Liver (tissue), 9 donors: ENCODE data around the gene PWWP2B. TPM values are rescaled to one million over a fixed set of nuclear protein-coding genes. Genes with fewer than 3 reads are reported as not detected.

Source experiments
- DNase-seq: peaks from one replicate; pipeline ENCODE4 v3.0.0-alpha.2; 2017; ENCODE audit warnings: low spot score
- H3K27ac ChIP-seq, 2 donors: one replicate each; pipeline ENCODE4 v1.7.0; 2013; ENCODE audit warnings: inconsistent platforms in 2 of 2, low read length in 2 of 2, control low read depth in 1 of 2, low read depth in 1 of 2, mild to moderate bottlenecking in 1 of 2
- H3K27me3 ChIP-seq, 4 donors: one replicate each; pipeline versions ENCODE4 v1.6.1 to v1.7.0; 2013; ENCODE audit warnings: low read length in 3 of 4, inconsistent platforms in 1 of 4, mild to moderate bottlenecking in 1 of 4, moderate library complexity in 1 of 4; ENCODE audit not compliant: control insufficient read depth in 4 of 4, insufficient read depth in 4 of 4
- H3K36me3 ChIP-seq, 4 donors: one replicate each; pipeline versions ENCODE4 v1.6.1 to v1.7.0; 2013; ENCODE audit warnings: low read length in 3 of 4, mild to moderate bottlenecking in 3 of 4, low read depth in 1 of 4, moderate library complexity in 1 of 4; ENCODE audit not compliant: control insufficient read depth in 4 of 4, insufficient read depth in 3 of 4
- H3K4me1 ChIP-seq, 4 donors: one replicate each; pipeline versions ENCODE4 v1.6.1 to v1.7.0; 2013; ENCODE audit warnings: low read length in 3 of 4, mild to moderate bottlenecking in 3 of 4, moderate library complexity in 1 of 4; ENCODE audit not compliant: control insufficient read depth in 4 of 4, insufficient read depth in 4 of 4
- H3K4me3 ChIP-seq, 3 donors: one replicate each; pipeline versions ENCODE4 v1.6.1 to v1.7.0; 2013; ENCODE audit warnings: low read length in 3 of 3, control low read depth in 1 of 3, low read depth in 1 of 3, mild to moderate bottlenecking in 1 of 3
- H3K9ac ChIP-seq, 2 donors: one replicate each; pipeline ENCODE4 v1.7.0; 2013; ENCODE audit warnings: low read length in 2 of 2, mild to moderate bottlenecking in 2 of 2, moderate library complexity in 2 of 2, control low read depth in 1 of 2, low read depth in 1 of 2
- H3K9me3 ChIP-seq, 4 donors: one replicate each; pipeline versions ENCODE4 v1.6.1 to v1.7.0; 2013; ENCODE audit warnings: low read length in 3 of 4; ENCODE audit not compliant: control insufficient read depth in 4 of 4
- EGR1 ChIP-seq, 2 donors: IDR thresholded peaks; 2 replicates each; pipeline ENCODE4 v1.6.1; 2016 to 2018; ENCODE audit warnings: antibody characterized with exemption in 2 of 2, low read depth in 2 of 2
- FOXA1 ChIP-seq: IDR thresholded peaks from 2 replicates; pipeline ENCODE4 v1.6.1; 2016; ENCODE audit warnings: antibody characterized with exemption
- FOXA2 ChIP-seq: IDR thresholded peaks from 2 replicates; pipeline ENCODE4 v1.6.1; 2016; ENCODE audit warnings: antibody characterized with exemption
- GABPA ChIP-seq, 2 donors: IDR thresholded peaks in 1 of 2; conservative IDR thresholded peaks in 1 of 2; 2 replicates each; pipeline ENCODE4 v1.6.1; 2016; ENCODE audit warnings: antibody characterized with exemption in 2 of 2, mild to moderate bottlenecking in 1 of 2, moderate library complexity in 1 of 2
- HNF4A ChIP-seq, 2 donors: conservative IDR thresholded peaks; 2 replicates each; pipeline ENCODE4 v1.6.1; 2016; ENCODE audit warnings: antibody characterized with exemption in 2 of 2, mild to moderate bottlenecking in 2 of 2
- HNF4G ChIP-seq: IDR thresholded peaks from 2 replicates; pipeline ENCODE4 v1.6.1; 2016; ENCODE audit warnings: antibody characterized with exemption
- JUND ChIP-seq, 2 donors: IDR thresholded peaks; 2 replicates each; pipeline ENCODE4 v1.6.1; 2016; ENCODE audit warnings: antibody characterized with exemption in 2 of 2
- NR2F2 ChIP-seq: IDR thresholded peaks from 2 replicates; pipeline ENCODE4 v1.6.1; 2016; ENCODE audit warnings: antibody characterized with exemption
- RAD21 ChIP-seq, 2 donors: IDR thresholded peaks; 2 replicates each; pipeline ENCODE4 v1.6.1; 2016; ENCODE audit warnings: antibody characterized with exemption in 2 of 2, mild to moderate bottlenecking in 2 of 2
- RXRA ChIP-seq, 2 donors: IDR thresholded peaks; 2 replicates each; pipeline ENCODE4 v1.6.1; 2017 to 2018; ENCODE audit warnings: antibody characterized with exemption in 2 of 2, mild to moderate bottlenecking in 1 of 2
- SP1 ChIP-seq: IDR thresholded peaks from 2 replicates; pipeline ENCODE4 v1.6.1; 2018; ENCODE audit warnings: antibody characterized with exemption, mild to moderate bottlenecking
- TAF1 ChIP-seq: conservative IDR thresholded peaks from 2 replicates; pipeline ENCODE4 v1.6.1; 2016; ENCODE audit warnings: antibody characterized with exemption, mild to moderate bottlenecking
- YY1 ChIP-seq: IDR thresholded peaks from 2 replicates; pipeline ENCODE4 v1.6.1; 2016; ENCODE audit warnings: antibody characterized with exemption, mild to moderate bottlenecking
- WGBS: extraction: QIAGEN DNeasy Blood & Tissue Kit; methylation state at CpG from one replicate; pipeline ENCODE4 v1.1.7; 2013; 5-methylcytosine and 5-hydroxymethylcytosine counted together
- polyA plus RNA-seq, 2 donors: library from polyadenylated mRNA; stranded (reverse) in 1 of 2; unstranded in 1 of 2; fragments of 200-250 nt in 1 of 2; fragments of >200 nt in 1 of 2; fragmentation: Nextera tagmentation in 1 of 2; extraction: Ambion mirVana in 1 of 2; gene quantifications; one replicate each; pipeline versions ENCODE4 v1.2.1 to v1.2.3, GENCODE V29; 2013 to 2015
- total RNA-seq, 2 donors: library from RNA; depleted of rRNA; stranded (reverse); fragments of >200 nt; gene quantifications; one replicate each; pipeline ENCODE4 v1.2.3, GENCODE V29; 2014
- TF ChIP-seq, protein P1 (sequence below): IDR thresholded peaks from 2 replicates; pipeline ENCODE4 v1.6.1; 2016; ENCODE audit warnings: antibody characterized with exemption
- TF ChIP-seq, protein P2 (sequence below): IDR thresholded peaks from 2 replicates; pipeline ENCODE4 v1.6.1; 2016; ENCODE audit warnings: antibody characterized with exemption
- TF ChIP-seq, protein P3 (sequence below): IDR thresholded peaks from 2 replicates; pipeline ENCODE4 v1.6.1; 2016; ENCODE audit warnings: antibody characterized with exemption, mild to moderate bottlenecking
- TF ChIP-seq, protein P4 (sequence below): fragments of 150-350 bp; IDR thresholded peaks from 2 replicates; pipeline ENCODE4 v1.5.1; 2017; ENCODE audit warnings: improper control_type of control experiment, low read depth, low read length; ENCODE audit not compliant: missing input control
- TF ChIP-seq, protein P5 (sequence below): IDR thresholded peaks from 2 replicates; pipeline ENCODE4 v1.6.1; 2016; ENCODE audit warnings: antibody characterized with exemption
- donor health status: healthy.
- donor health status: healthy.
- donor health status: healthy.
- donor health status: healthy.
- donor health status: healthy.

Gene PWWP2B
- total and polyA plus RNA-seq, 4 donors: 0.75 to 4.2 (median 3.6) TPM

DNA sequence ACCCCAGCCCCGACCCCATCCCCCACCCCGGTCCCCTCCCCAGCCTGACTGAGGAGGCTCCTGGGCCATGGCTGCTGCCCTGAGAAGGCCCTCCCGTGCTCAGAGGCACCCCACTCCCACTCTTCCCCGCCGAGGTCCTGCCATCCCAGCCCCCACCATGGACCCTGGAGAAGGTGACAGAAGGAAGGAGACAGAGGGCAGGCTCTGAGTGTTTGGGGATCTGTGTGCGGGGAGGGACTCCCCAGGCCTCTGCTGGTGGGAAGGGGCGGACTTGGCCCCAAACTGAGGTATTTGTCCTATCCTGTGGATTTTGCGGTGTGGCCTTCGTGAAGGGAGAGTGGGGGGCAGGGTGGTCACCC lies 53.4 kb downstream of the PWWP2B start:
- Histone ChIP-seq H3K4me1 (peaks cover 7 to 23% (median 16%) of the 10 kb centered on the region in 4 donors), H3K27ac (no peak overlapping the region), H3K9me3 (no peaks in the 10 kb centered on the region), H3K9ac (no peak overlapping the region), H3K27me3 (no peaks in the 10 kb centered on the region), H3K36me3 (no peaks in the 10 kb centered on the region), H3K4me3 (no peak overlapping the region)
- no peak for DNase-seq
- no peak for TF ChIP-seq RXRA (IDR thresholded peaks at IDR 0.05)
- TF ChIP-seq NR2F2: no peak
- TF ChIP-seq EGR1 (IDR thresholded peaks at IDR 0.05; ENCODE audit: low read depth in 2 of 2): no peak
- TF ChIP-seq GABPA (IDR thresholded peaks at IDR 0.05 in 1 of 2, conservative IDR thresholded peaks at IDR 0.05 in 1 of 2): no peak
- 82% methylated on average over 9 of the region's 9 CpGs for WGBS

DNA sequence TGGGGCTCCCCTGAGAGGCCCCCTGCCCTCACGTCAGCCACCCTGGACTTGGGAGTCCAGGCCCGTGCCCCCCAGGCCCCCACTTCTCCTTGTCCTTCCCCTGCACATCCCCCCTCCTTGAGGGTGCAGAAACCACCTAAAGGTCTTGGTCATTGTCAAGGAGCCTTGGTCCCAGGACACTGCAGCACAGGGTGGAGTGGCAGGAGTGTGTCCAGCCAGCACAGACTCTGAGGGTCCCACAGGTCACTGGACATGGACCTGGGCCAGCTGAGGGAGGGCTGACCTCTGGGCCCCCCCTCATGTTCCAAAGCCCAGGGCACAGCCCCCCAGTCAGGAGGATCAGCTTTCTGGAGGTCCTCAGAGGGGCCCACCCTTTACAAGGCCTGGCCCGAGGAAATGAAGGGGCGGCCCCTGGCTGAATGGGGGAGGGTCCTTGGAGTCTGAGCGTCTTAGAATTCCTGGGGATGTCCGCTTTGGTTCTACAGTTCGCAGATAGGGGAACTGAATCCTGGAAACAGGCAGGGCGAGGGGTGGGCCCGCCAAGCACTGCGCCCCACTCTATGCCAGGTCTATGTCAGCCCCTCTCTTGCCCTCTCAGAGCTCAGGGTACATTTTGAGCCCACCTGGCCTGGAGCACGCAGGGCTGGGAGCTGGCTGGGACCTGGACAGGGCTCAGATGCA lies 54.0 kb downstream of the PWWP2B start:
- no peaks in the 10 kb centered on the region for H3K27me3 ChIP-seq
- WGBS: 91% methylated on average over 11 of the region's 11 CpGs
- no peaks in the 10 kb centered on the region for H3K9me3 ChIP-seq
- H3K27ac ChIP-seq: no peak overlapping the region
- peaks cover 10 to 26% (median 18%) of the 10 kb centered on the region in 4 donors for H3K4me1 ChIP-seq
- no peak for DNase-seq
- H3K36me3 ChIP-seq: no peaks in the 10 kb centered on the region
- no peak overlapping the region for H3K9ac ChIP-seq
- H3K4me3 ChIP-seq: no peak overlapping the region
- TF ChIP-seq HNF4A (conservative IDR thresholded peaks at IDR 0.05): no peak
- no peak for TF ChIP-seq RXRA (IDR thresholded peaks at IDR 0.05)
- TF ChIP-seq GABPA (IDR thresholded peaks at IDR 0.05 in 1 of 2, conservative IDR thresholded peaks at IDR 0.05 in 1 of 2): no peak
- TF ChIP-seq HNF4G: no peak
- no peak for TF ChIP-seq EGR1 (IDR thresholded peaks at IDR 0.05; ENCODE audit: low read depth in 2 of 2)
- TF ChIP-seq FOXA2: no peak
- TF ChIP-seq, protein P1, sequence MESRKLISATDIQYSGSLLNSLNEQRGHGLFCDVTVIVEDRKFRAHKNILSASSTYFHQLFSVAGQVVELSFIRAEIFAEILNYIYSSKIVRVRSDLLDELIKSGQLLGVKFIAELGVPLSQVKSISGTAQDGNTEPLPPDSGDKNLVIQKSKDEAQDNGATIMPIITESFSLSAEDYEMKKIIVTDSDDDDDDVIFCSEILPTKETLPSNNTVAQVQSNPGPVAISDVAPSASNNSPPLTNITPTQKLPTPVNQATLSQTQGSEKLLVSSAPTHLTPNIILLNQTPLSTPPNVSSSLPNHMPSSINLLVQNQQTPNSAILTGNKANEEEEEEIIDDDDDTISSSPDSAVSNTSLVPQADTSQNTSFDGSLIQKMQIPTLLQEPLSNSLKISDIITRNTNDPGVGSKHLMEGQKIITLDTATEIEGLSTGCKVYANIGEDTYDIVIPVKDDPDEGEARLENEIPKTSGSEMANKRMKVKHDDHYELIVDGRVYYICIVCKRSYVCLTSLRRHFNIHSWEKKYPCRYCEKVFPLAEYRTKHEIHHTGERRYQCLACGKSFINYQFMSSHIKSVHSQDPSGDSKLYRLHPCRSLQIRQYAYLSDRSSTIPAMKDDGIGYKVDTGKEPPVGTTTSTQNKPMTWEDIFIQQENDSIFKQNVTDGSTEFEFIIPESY: no peak
- TF ChIP-seq, protein P2, sequence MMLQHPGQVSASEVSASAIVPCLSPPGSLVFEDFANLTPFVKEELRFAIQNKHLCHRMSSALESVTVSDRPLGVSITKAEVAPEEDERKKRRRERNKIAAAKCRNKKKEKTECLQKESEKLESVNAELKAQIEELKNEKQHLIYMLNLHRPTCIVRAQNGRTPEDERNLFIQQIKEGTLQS: no peak
- no peak for TF ChIP-seq SP1
- TF ChIP-seq YY1: no peak
- no peak for TF ChIP-seq TAF1
- TF ChIP-seq, protein P3, sequence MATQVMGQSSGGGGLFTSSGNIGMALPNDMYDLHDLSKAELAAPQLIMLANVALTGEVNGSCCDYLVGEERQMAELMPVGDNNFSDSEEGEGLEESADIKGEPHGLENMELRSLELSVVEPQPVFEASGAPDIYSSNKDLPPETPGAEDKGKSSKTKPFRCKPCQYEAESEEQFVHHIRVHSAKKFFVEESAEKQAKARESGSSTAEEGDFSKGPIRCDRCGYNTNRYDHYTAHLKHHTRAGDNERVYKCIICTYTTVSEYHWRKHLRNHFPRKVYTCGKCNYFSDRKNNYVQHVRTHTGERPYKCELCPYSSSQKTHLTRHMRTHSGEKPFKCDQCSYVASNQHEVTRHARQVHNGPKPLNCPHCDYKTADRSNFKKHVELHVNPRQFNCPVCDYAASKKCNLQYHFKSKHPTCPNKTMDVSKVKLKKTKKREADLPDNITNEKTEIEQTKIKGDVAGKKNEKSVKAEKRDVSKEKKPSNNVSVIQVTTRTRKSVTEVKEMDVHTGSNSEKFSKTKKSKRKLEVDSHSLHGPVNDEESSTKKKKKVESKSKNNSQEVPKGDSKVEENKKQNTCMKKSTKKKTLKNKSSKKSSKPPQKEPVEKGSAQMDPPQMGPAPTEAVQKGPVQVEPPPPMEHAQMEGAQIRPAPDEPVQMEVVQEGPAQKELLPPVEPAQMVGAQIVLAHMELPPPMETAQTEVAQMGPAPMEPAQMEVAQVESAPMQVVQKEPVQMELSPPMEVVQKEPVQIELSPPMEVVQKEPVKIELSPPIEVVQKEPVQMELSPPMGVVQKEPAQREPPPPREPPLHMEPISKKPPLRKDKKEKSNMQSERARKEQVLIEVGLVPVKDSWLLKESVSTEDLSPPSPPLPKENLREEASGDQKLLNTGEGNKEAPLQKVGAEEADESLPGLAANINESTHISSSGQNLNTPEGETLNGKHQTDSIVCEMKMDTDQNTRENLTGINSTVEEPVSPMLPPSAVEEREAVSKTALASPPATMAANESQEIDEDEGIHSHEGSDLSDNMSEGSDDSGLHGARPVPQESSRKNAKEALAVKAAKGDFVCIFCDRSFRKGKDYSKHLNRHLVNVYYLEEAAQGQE: no peak
- TF ChIP-seq JUND (IDR thresholded peaks at IDR 0.05): no peak
- TF ChIP-seq RAD21 (IDR thresholded peaks at IDR 0.05): no peak
- TF ChIP-seq, protein P4, sequence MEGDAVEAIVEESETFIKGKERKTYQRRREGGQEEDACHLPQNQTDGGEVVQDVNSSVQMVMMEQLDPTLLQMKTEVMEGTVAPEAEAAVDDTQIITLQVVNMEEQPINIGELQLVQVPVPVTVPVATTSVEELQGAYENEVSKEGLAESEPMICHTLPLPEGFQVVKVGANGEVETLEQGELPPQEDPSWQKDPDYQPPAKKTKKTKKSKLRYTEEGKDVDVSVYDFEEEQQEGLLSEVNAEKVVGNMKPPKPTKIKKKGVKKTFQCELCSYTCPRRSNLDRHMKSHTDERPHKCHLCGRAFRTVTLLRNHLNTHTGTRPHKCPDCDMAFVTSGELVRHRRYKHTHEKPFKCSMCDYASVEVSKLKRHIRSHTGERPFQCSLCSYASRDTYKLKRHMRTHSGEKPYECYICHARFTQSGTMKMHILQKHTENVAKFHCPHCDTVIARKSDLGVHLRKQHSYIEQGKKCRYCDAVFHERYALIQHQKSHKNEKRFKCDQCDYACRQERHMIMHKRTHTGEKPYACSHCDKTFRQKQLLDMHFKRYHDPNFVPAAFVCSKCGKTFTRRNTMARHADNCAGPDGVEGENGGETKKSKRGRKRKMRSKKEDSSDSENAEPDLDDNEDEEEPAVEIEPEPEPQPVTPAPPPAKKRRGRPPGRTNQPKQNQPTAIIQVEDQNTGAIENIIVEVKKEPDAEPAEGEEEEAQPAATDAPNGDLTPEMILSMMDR: no peak
- TF ChIP-seq, protein P5, sequence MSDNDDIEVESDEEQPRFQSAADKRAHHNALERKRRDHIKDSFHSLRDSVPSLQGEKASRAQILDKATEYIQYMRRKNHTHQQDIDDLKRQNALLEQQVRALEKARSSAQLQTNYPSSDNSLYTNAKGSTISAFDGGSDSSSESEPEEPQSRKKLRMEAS: no peak
- no peak for TF ChIP-seq FOXA1
- TF ChIP-seq NR2F2: no peak
